HepG2 (cell line): ENCODE results near the gene PKP1. TPM values are rescaled to one million over a fixed set of nuclear protein-coding genes. Genes with fewer than 3 reads are reported as not detected.

ENCODE experiments used
- ATAC-seq: fragments of 200-7000 bp; cut with Tn5 transposase; 3 replicates; pipeline ENCODE4 v1.9.1; 2020; ENCODE audit warnings: mild to moderate bottlenecking, moderate library complexity
- BruUV-seq: library from RNA; stranded (reverse); fragments of 400-500 nt; replicated peaks from 2 replicates; lab custom pipeline; 2021; lab: Mats Ljungman, UMichigan
- CTCF ChIA-PET: fragments of 300-600 bp; formaldehyde crosslinking; extraction: SDS; loops from one replicate; lab custom pipeline; 2021; ENCODE audit warnings: low total read pairs, inconsistent platforms, low intra/inter-chr PET ratio; lab: Yijun Ruan, JAX
- POLR2A ChIA-PET: fragments of 350-600 bp; sonication (Branson Sonifier 250); formaldehyde crosslinking; loops from one replicate; lab custom pipeline; 2020; ENCODE audit warnings: antibody characterized with exemption, inconsistent platforms; lab: Yijun Ruan, JAX
- DNase-seq: peaks from one replicate; pipeline ENCODE4 v3.0.0-alpha.2; 2015; ENCODE audit warnings: low spot score
- FAIRE-seq: peaks from 3 replicates; lab custom pipeline; 2011; peaks lifted over from hg19 to GRCh38; lab: Jason Lieb, UNC
- H2AFZ ChIP-seq: one replicate; pipeline ENCODE4 v1.6.1; 2011; ENCODE audit warnings: low read length, inconsistent platforms
- H3K27ac ChIP-seq: fragments of 300-600 bp; 3 replicates; pipeline ENCODE4 v1.8.0; 2011; ENCODE audit warnings: mixed run types, mild to moderate bottlenecking, mixed read lengths, low read length, inconsistent platforms; ENCODE audit not compliant: insufficient read depth; ENCODE audit errors: extremely low read length
- H3K27me3 ChIP-seq, 2 experiments: fragments of 200-600 bp in 1 of 2; 2 replicates in 1 of 2; 3 replicates in 1 of 2; pipeline versions ENCODE4 v1.6.0 to v1.8.0; 2011; ENCODE audit warnings: low read length in 2 of 2, mild to moderate bottlenecking in 2 of 2, moderate library complexity in 2 of 2, inconsistent platforms in 1 of 2; ENCODE audit not compliant: insufficient read depth in 2 of 2, control insufficient read depth in 1 of 2
- H3K36me3 ChIP-seq, 2 experiments: fragments of 200-600 bp in 1 of 2; replicated peaks in 1 of 2; 2 replicates in 1 of 2; 3 replicates in 1 of 2; pipeline versions ENCODE4 v1.5.1 to v1.8.0; 2011; ENCODE audit warnings: low read length in 2 of 2, inconsistent platforms in 1 of 2; ENCODE audit not compliant: insufficient read depth in 2 of 2, control insufficient read depth in 1 of 2
- H3K4me1 ChIP-seq: 2 replicates; pipeline ENCODE4 v1.5.1; 2012; ENCODE audit warnings: low read length, inconsistent platforms; ENCODE audit not compliant: insufficient read depth
- H3K4me2 ChIP-seq: 2 replicates; pipeline ENCODE4 v1.6.0; 2011; ENCODE audit warnings: low read depth, low read length, inconsistent platforms
- H3K4me3 ChIP-seq, 3 experiments: fragments of 200-600 bp in 1 of 3; sonication (generic), shearing (Covaris generic) in 1 of 3; replicated peaks in 1 of 3; 2 replicates each; pipeline ENCODE4 v1.5.1; 2011 to 2016; ENCODE audit warnings: low read length in 3 of 3, inconsistent platforms in 2 of 3, low read depth in 2 of 3, mild to moderate bottlenecking in 2 of 3, control low read depth in 1 of 3, mixed read lengths in 1 of 3; ENCODE audit not compliant: insufficient read depth in 1 of 3
- H3K79me2 ChIP-seq: one replicate; pipeline ENCODE4 v1.6.1; 2011; ENCODE audit warnings: low read length, inconsistent platforms; ENCODE audit not compliant: insufficient read depth
- H3K9ac ChIP-seq: 2 replicates; pipeline ENCODE4 v1.6.0; 2011; ENCODE audit warnings: mild to moderate bottlenecking, low read depth, low read length, inconsistent platforms; ENCODE audit not compliant: insufficient read depth
- H3K9me3 ChIP-seq: 2 replicates; pipeline ENCODE4 v1.5.1; 2012; ENCODE audit warnings: mild to moderate bottlenecking, low read length
- H4K20me1 ChIP-seq: 2 replicates; pipeline ENCODE4 v1.6.0; 2011; ENCODE audit warnings: inconsistent platforms, mild to moderate bottlenecking, low read length, moderate library complexity; ENCODE audit not compliant: insufficient read depth
- BRD4 ChIP-seq: sonication (generic); formaldehyde crosslinking; IDR thresholded peaks from 2 replicates; pipeline ENCODE4 v1.4.0; 2020; ENCODE audit warnings: missing genetic modification reagents
- CREM ChIP-seq, 2 experiments: sonication (generic) in 1 of 2; formaldehyde crosslinking in 1 of 2; IDR thresholded peaks; 2 replicates each; pipeline versions ENCODE4 v1.4.0 to v1.6.1; 2016 to 2020; ENCODE audit warnings: antibody characterized with exemption in 1 of 2, mild to moderate bottlenecking in 1 of 2, missing genetic modification reagents in 1 of 2
- FOXM1 ChIP-seq: sonication (generic); formaldehyde crosslinking; IDR thresholded peaks from 2 replicates; pipeline ENCODE4 v1.5.0; 2020; ENCODE audit warnings: missing genetic modification reagents
- MED8 ChIP-seq: sonication (generic); formaldehyde crosslinking; IDR thresholded peaks from 2 replicates; pipeline ENCODE4 v1.8.1; 2023; ENCODE audit warnings: mild to moderate bottlenecking, missing genetic modification reagents; ENCODE audit not compliant: insufficient replicate concordance
- MTF2 ChIP-seq: sonication (generic); formaldehyde crosslinking; IDR thresholded peaks from 2 replicates; pipeline ENCODE4 v1.5.0; 2020; ENCODE audit warnings: missing genetic modification reagents, borderline replicate concordance
- NCOR1 ChIP-seq: fragments of 200-600 bp; sonication (generic); IDR thresholded peaks from 2 replicates; pipeline ENCODE4 v1.7.0; 2017; ENCODE audit warnings: antibody characterized with exemption, low read length, borderline replicate concordance
- NR2C2 ChIP-seq: sonication (generic); formaldehyde crosslinking; IDR thresholded peaks from 2 replicates; pipeline ENCODE4 v1.4.0; 2020; ENCODE audit warnings: missing genetic modification reagents, mild to moderate bottlenecking, moderate library complexity, borderline replicate concordance
- RXRA ChIP-seq: sonication (generic); formaldehyde crosslinking; IDR thresholded peaks from 2 replicates; pipeline ENCODE4 v1.5.1; 2020; ENCODE audit warnings: missing genetic modification reagents
- SALL2 ChIP-seq: sonication (generic); formaldehyde crosslinking; IDR thresholded peaks from 2 replicates; pipeline ENCODE4 v1.8.1; 2023; ENCODE audit warnings: mild to moderate bottlenecking, missing genetic modification reagents, inconsistent platforms
- SIN3A ChIP-seq: IDR thresholded peaks from 2 replicates; pipeline ENCODE4 v1.6.1; 2011; ENCODE audit warnings: low read depth, mild to moderate bottlenecking, control low read depth, low read length, borderline replicate concordance
- ZBTB8A ChIP-seq: sonication (generic); formaldehyde crosslinking; IDR thresholded peaks from 2 replicates; pipeline ENCODE4 v1.4.0; 2020; ENCODE audit warnings: mild to moderate bottlenecking, low read depth, missing genetic modification reagents, borderline replicate concordance
- ZC3H4 ChIP-seq: sonication (generic); formaldehyde crosslinking; IDR thresholded peaks from 2 replicates; pipeline ENCODE4 v1.4.0; 2020; ENCODE audit warnings: missing genetic modification reagents, borderline replicate concordance
- ZFP36 ChIP-seq: fragments of 150-350 bp; IDR thresholded peaks from 2 replicates; pipeline ENCODE4 v1.6.1; 2018; ENCODE audit warnings: borderline replicate concordance, low read length, low read depth; ENCODE audit not compliant: partially characterized antibody
- ZMYM2 ChIP-seq: sonication (generic); formaldehyde crosslinking; IDR thresholded peaks from 2 replicates; pipeline ENCODE4 v1.8.0; 2022; ENCODE audit warnings: mild to moderate bottlenecking, missing genetic modification reagents
- ZNF20 ChIP-seq: sonication (generic); formaldehyde crosslinking; IDR thresholded peaks from 2 replicates; pipeline ENCODE4 v1.4.0; 2020; ENCODE audit warnings: mild to moderate bottlenecking, moderate library complexity, missing genetic modification reagents
- ZNF557 ChIP-seq: sonication (generic); formaldehyde crosslinking; IDR thresholded peaks from 2 replicates; pipeline ENCODE4 v1.4.0; 2020; ENCODE audit warnings: missing genetic modification reagents
- ZNF740 ChIP-seq: sonication (generic); formaldehyde crosslinking; IDR thresholded peaks from 2 replicates; pipeline ENCODE4 v1.4.0; 2020; ENCODE audit warnings: missing genetic modification reagents
- ZNF761 ChIP-seq: sonication (generic); formaldehyde crosslinking; conservative IDR thresholded peaks from 2 replicates; pipeline ENCODE4 v1.4.0; 2020; ENCODE audit warnings: mild to moderate bottlenecking, missing genetic modification reagents
- ZNF775 ChIP-seq: sonication (generic); formaldehyde crosslinking; IDR thresholded peaks from 2 replicates; pipeline ENCODE4 v1.4.0; 2020; ENCODE audit warnings: missing genetic modification reagents, mild to moderate bottlenecking, moderate library complexity, borderline replicate concordance
- WGBS: methylation state at CpG from one replicate; pipeline ENCODE4 v1.1.6; 2017; ENCODE audit warnings: low lambda C conversion rate; 5-methylcytosine and 5-hydroxymethylcytosine counted together
- in situ Hi-C: cut with HindIII; loops from 2 replicates; pipeline ENCODE4 v1.10.0; 2017; ENCODE audit warnings: low pct_unique_long_range_greater_than_20kb; ENCODE audit not compliant: extremely low pct_ligation_motif_present
- intact Hi-C: fragments of 100-400 bp; cut with micrococcal nuclease; formaldehyde crosslinking; loops from one replicate; pipeline ENCODE4 v1.10.0; 2022; ENCODE audit not compliant: unreplicated experiment
- polyA plus RNA-seq, 8 experiments: library from polyadenylated mRNA; depleted of rRNA in 3 of 8; stranded (reverse) in 7 of 8; unstranded in 1 of 8; fragments of >200 nt; fragmentation: Illumina TruSeq in 4 of 8; extraction: Trizol in 4 of 8; gene quantifications; 2 replicates each; pipeline versions ENCODE4 v1.2.1 to v1.2.3, GENCODE V29; 2011 to 2016; ENCODE audit warnings: low read depth in 4 of 8, missing spikeins in 1 of 8, mixed read lengths in 1 of 8; ENCODE audit not compliant: insufficient read depth in 1 of 8
- total RNA-seq, 5 experiments: library from RNA; depleted of rRNA; stranded (reverse); fragments of >200 nt; fragmentation: Illumina TruSeq; extraction: Trizol; gene quantifications; 2 replicates each; pipeline ENCODE4 v1.2.3, GENCODE V29; 2016; ENCODE audit warnings: low read depth in 1 of 5
- TF ChIP-seq, protein P1 (sequence below): sonication (generic); formaldehyde crosslinking; IDR thresholded peaks from 2 replicates; pipeline ENCODE4 v1.8.0; 2022; ENCODE audit warnings: mild to moderate bottlenecking, missing genetic modification reagents, moderate library complexity

Gene PKP1
- total and polyA plus RNA-seq, 2 of the 13 experiments (the other 11 are each of a cell fraction or from before 2014, with no cell fraction given), result not detected

DNA sequence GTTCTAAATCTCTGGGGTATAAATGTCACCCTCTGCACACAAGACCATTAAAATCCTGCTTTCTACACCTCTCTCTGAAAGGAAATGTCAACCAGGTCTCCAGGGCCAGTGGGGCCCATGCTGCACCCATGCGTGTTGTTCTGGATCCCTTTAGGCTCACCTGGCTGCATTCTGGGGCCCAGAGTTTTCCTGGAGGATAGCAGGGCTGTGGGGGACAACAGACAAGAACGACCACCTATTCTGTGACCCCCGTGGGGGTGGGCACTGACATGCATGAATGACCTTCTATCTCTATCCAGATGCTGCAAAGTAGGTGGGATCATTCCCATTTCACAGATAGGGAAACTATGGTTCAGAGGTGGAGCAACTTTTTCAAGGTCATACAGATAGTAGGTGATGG, 52.6 kb downstream of the PKP1 start:
- no peak overlapping the region for H2AFZ ChIP-seq
- no TSS peak for BruUV-seq
- H3K27ac ChIP-seq, result no peak overlapping the region
- WGBS, result 0% methylated on average over 1 of the region's 3 CpGs
- ATAC-seq (no peak), DNase-seq (no peak), FAIRE-seq (no peak)
- H3K9me3 ChIP-seq, result peaks cover 2% of the 10 kb centered on the region
- ChIA-PET CTCF (no interaction called here), POLR2A (no interaction called here)
- H3K4me2 ChIP-seq, result no peak overlapping the region
- TF ChIP-seq NR2C2 (CRISPR knock-in tag), result no peak
- TF ChIP-seq NCOR1, result no peak
- no peak for TF ChIP-seq SIN3A
- no peak for TF ChIP-seq CREM (IDR thresholded peaks at IDR 0.05)
- no peak for TF ChIP-seq CREM (CRISPR knock-in tag; IDR thresholded peaks at IDR 0.05)
- TF ChIP-seq ZNF557, result no peak
- TF ChIP-seq FOXM1 (CRISPR knock-in tag), result no peak
- TF ChIP-seq ZNF761 (CRISPR knock-in tag), result no peak
- TF ChIP-seq RXRA, result no peak
- peaks cover 0 to 5% of the 10 kb centered on the region in 2 experiments; a peak in 1 of 5 replicates for H3K27me3 ChIP-seq
- H3K4me3 ChIP-seq, result no peak overlapping the region
- H4K20me1 ChIP-seq, result no peaks in the 10 kb centered on the region
- no peaks in the 10 kb centered on the region for H3K79me2 ChIP-seq
- H3K9ac ChIP-seq, result no peak overlapping the region
- in situ Hi-C loops (no loop called here), intact Hi-C loops (no loop called here)
- no peaks in the 10 kb centered on the region for H3K4me1 ChIP-seq
- no peaks in the 10 kb centered on the region for H3K36me3 ChIP-seq

GRCh38 chr1:201336711-201337450, 53.6 kb downstream of the PKP1 start:
- Histone ChIP-seq H3K4me1 (no peaks in the 10 kb centered on the region), H3K9me3 (peaks cover 10% of the 10 kb centered on the region), H2AFZ (no peak overlapping the region), H3K4me3 (no peak overlapping the region), H3K36me3 (no peaks in the 10 kb centered on the region), H3K27ac (no peak overlapping the region), H3K79me2 (no peaks in the 10 kb centered on the region), H4K20me1 (no peaks in the 10 kb centered on the region), H3K4me2 (no peak overlapping the region), H3K9ac (no peak overlapping the region), H3K27me3 (no peaks in the 10 kb centered on the region; a peak in 1 of 5 replicates)
- POLR2A ChIA-PET, result no interaction called here
- ATAC-seq, result no peak
- WGBS, result 43% methylated on average over 3 of the region's 9 CpGs
- no peak for DNase-seq
- intact Hi-C loops (no loop called here), in situ Hi-C loops (no loop called here)
- BruUV-seq, result no TSS peak
- FAIRE-seq, result no peak
- CTCF ChIA-PET, result no interaction called here
- TF ChIP-seq ZNF775 (no peak), MTF2 (CRISPR knock-in tag) (no peak), ZC3H4 (CRISPR knock-in tag) (no peak), MED8 (no peak), ZNF740 (CRISPR knock-in tag) (no peak), ZMYM2 (CRISPR knock-in tag) (no peak), ZBTB8A (CRISPR knock-in tag) (no peak), ZFP36 (no peak), BRD4 (CRISPR knock-in tag) (no peak), SALL2 (CRISPR knock-in tag) (no peak), ZNF20 (CRISPR knock-in tag) (no peak)
- TF ChIP-seq, protein P1, sequence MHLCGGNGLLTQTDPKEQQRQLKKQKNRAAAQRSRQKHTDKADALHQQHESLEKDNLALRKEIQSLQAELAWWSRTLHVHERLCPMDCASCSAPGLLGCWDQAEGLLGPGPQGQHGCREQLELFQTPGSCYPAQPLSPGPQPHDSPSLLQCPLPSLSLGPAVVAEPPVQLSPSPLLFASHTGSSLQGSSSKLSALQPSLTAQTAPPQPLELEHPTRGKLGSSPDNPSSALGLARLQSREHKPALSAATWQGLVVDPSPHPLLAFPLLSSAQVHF (CRISPR knock-in tag), result no peak
